Measurements from ENCODE around the gene LMAN1.

The LMAN1 gene

DNA sequence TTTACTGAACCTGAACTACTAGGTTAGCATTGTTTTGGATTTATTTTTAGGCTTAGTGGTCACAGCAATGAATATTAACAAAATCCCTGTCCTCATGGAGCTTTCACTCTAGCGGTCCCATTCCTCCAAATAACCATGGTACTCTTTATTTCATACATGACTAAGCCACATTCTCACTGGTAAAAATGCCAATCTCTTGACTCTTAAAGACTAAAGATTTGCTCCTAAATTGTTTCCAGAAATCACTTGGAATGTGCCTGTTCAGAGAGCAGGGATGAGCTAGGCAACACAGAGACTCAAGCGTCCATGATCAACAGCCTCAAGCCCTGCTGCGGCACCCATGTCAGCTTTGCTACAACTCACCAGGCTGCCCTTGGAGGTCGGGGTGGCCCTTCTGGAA lies 13.5 kb downstream of the LMAN1 start:
- no peak overlapping the region for H3K4me3 ChIP-seq (ENCODE audit: low read depth, low read length)
- TF ChIP-seq, protein P1, sequence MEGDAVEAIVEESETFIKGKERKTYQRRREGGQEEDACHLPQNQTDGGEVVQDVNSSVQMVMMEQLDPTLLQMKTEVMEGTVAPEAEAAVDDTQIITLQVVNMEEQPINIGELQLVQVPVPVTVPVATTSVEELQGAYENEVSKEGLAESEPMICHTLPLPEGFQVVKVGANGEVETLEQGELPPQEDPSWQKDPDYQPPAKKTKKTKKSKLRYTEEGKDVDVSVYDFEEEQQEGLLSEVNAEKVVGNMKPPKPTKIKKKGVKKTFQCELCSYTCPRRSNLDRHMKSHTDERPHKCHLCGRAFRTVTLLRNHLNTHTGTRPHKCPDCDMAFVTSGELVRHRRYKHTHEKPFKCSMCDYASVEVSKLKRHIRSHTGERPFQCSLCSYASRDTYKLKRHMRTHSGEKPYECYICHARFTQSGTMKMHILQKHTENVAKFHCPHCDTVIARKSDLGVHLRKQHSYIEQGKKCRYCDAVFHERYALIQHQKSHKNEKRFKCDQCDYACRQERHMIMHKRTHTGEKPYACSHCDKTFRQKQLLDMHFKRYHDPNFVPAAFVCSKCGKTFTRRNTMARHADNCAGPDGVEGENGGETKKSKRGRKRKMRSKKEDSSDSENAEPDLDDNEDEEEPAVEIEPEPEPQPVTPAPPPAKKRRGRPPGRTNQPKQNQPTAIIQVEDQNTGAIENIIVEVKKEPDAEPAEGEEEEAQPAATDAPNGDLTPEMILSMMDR (IDR thresholded peaks at IDR 0.05; ENCODE audit: borderline replicate concordance, insufficient read depth, low read depth, low read length) = no peak

DNA sequence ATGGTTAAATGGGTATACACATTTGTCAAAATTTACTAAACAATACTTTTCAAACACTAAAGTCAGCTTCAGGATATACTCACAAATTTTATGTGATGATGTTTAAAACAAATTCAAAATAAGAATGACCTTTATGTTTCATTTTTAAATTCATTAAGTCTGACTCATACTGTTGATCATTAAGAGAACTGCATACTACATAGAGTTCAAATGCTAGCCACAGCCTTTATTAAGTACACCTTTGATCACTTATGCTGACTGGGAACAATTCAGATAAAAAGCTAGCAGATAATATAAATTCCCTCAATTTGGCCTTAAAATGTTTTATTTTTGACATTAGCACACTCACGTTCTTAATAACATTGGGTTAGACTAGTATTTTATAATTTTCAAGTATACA lies 14.1 kb downstream of the LMAN1 start:
- no peak overlapping the region for H3K4me3 ChIP-seq (ENCODE audit: low read depth, low read length)
- TF ChIP-seq, protein P1 (IDR thresholded peaks at IDR 0.05; ENCODE audit: borderline replicate concordance, insufficient read depth, low read depth, low read length) = no peak

DNA sequence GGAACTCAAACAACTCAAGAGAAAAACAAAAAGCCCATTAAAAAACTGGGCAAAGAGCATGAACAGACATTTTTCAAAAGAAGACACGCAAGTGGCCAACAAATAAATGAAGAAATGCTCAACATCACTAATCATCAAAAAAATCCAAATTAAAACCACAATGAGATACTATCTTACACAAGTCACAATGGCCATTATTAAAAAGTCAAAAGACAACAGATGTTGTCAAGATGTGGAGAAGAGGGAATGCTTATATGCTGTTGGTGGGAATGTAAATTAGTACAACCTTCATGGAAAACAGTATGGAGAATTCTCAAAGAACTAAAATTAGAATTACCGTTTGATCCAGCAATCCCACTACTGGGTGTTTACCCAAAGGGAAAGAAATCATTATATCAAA lies 15.1 kb downstream of the LMAN1 start:
- H3K4me3 ChIP-seq (ENCODE audit: low read depth, low read length) = no peak overlapping the region
- TF ChIP-seq, protein P1 (IDR thresholded peaks at IDR 0.05; ENCODE audit: borderline replicate concordance, insufficient read depth, low read depth, low read length) = no peak

DNA sequence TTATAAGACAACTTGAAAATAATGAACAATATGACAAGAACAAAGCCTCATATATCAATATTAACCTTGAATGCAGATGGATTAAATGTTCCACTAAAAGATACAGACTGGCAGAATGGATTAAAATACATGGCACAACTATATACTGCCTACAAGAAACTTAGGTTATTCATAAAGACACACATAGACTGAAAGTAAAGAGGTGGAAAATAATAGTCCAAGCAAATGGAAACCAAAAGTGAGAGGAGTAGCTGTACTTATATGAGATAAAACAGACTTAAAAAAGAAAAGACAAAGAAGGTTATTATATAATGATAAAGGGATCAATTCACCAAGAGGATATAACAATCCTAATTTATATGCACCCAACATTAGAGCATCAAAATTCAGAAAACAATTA lies 18.2 kb downstream of the LMAN1 start:
- no peak overlapping the region for H3K4me3 ChIP-seq (ENCODE audit: low read depth, low read length)
- TF ChIP-seq, protein P1 (IDR thresholded peaks at IDR 0.05; ENCODE audit: borderline replicate concordance, insufficient read depth, low read depth, low read length) = no peak

DNA sequence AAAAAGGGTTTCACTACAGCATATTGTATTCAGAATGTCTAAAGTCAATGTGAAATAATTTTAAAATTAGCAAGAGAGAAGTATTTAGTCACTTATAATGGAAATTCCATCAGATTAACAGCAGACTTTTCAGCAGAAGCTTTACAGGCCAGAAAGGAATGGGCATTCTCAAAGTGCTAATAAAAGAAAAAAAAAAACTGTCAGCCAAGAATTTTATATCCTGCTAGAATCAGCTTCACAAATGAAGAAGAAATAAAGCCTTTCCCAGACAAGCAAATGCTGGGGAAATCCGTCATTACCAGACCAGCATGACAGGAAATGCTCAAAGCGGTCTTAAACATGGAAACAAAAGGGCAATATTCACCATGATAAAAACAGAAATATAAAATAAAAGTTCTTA lies 18.8 kb downstream of the LMAN1 start:
- TF ChIP-seq, protein P1 (IDR thresholded peaks at IDR 0.05; ENCODE audit: borderline replicate concordance, insufficient read depth, low read depth, low read length) = no peak
- no peak overlapping the region for H3K4me3 ChIP-seq (ENCODE audit: low read depth, low read length)

DNA sequence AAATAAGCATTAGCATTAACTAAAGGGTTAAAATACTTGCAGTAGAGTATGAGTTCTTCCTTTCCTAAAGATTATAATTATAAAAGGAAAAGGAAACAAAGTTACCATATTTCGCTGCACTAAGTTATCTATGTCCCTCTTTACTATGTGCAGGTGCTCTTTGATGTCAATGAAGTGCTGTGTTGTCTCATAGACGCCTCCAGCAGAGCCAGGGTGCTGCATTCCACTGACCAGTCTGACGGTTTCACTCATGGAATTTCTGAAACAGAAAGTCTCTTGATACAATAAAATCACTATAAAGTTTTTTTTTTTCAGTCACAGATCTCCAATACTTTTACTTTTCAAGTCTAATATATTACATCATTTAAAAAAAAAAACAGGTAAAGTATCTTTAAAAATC lies 26.1 kb downstream of the LMAN1 start:
- TF ChIP-seq, protein P1 (IDR thresholded peaks at IDR 0.05; ENCODE audit: borderline replicate concordance, insufficient read depth, low read depth, low read length) = no peak
- H3K4me3 ChIP-seq (ENCODE audit: low read depth, low read length) = no peak overlapping the region

DNA sequence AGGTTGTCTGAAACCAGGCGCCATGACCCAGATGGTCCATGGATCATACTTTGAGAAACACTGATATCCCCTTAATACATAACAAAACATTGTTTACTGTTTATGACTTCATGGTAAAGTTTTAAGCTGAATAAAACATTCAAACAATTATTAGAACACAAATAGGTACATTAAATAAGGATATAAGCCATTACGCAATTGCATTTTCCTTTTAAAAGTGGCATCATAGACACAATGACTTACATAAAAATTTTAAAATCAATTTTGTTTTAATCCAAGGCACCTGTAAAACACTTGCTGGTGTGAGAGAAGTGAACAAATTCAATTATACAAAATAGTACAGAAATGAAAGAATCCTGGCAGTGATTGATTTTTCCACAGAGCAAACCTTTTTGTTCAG lies 30.4 kb downstream of the LMAN1 start:
- H3K4me3 ChIP-seq (ENCODE audit: low read depth, low read length) = no peak overlapping the region
- TF ChIP-seq, protein P1 (IDR thresholded peaks at IDR 0.05; ENCODE audit: borderline replicate concordance, insufficient read depth, low read depth, low read length) = no peak
